OCI-LY7 (cell line): Measurements from ENCODE around the gene GFRA4. TPM values are rescaled to one million over a fixed set of nuclear protein-coding genes. Genes with fewer than 3 reads are reported as not detected.

Experiments
- BruUV-seq: library from RNA; stranded (reverse); fragments of 400-500 nt; replicated peaks from 2 replicates; lab custom pipeline; 2021; lab: Mats Ljungman, UMichigan
- CTCF ChIA-PET: fragments of 300-600 bp; sonication (Branson Sonifier 250); formaldehyde crosslinking; loops from one replicate; lab custom pipeline; 2022; ENCODE audit warnings: antibody characterized with exemption; ENCODE audit not compliant: unreplicated experiment; lab: Charles Lee
- POLR2A ChIA-PET: fragments of 300-600 bp; sonication (Branson Sonifier 250); formaldehyde crosslinking; loops from one replicate; lab custom pipeline; 2022; ENCODE audit warnings: antibody characterized with exemption; lab: Charles Lee
- DNase-seq: peaks from one replicate; pipeline ENCODE4 v3.0.0-alpha.2; 2015; ENCODE audit warnings: low spot score
- H2AFZ ChIP-seq: fragments of 200-600 bp; sonication (generic), shearing (Covaris generic); 2 replicates; pipeline ENCODE4 v1.6.1; 2014; ENCODE audit warnings: mild to moderate bottlenecking, antibody characterized with exemption, low read length, moderate library complexity
- H3K27ac ChIP-seq: fragments of 200-600 bp; sonication (generic); 2 replicates; pipeline ENCODE4 v1.5.1; 2014; ENCODE audit warnings: mixed run types, low read depth, mild to moderate bottlenecking, moderate library complexity, low read length, inconsistent platforms; ENCODE audit not compliant: poor library complexity, severe bottlenecking
- H3K36me3 ChIP-seq: fragments of 200-600 bp; sonication (generic); 2 replicates; pipeline ENCODE4 v1.6.1; 2014; ENCODE audit warnings: mild to moderate bottlenecking, antibody characterized with exemption, low read length, moderate library complexity, mixed read lengths; ENCODE audit not compliant: insufficient read depth
- H3K4me1 ChIP-seq: fragments of 200-600 bp; sonication (generic); 2 replicates; pipeline ENCODE4 v1.5.1; 2014; ENCODE audit warnings: mild to moderate bottlenecking, low read length; ENCODE audit not compliant: insufficient read depth, poor library complexity, severe bottlenecking
- H3K4me2 ChIP-seq: fragments of 200-600 bp; sonication (generic); 2 replicates; pipeline ENCODE4 v1.6.1; 2014; ENCODE audit warnings: mild to moderate bottlenecking, low read length
- H3K4me3 ChIP-seq: fragments of 200-600 bp; sonication (generic); 2 replicates; pipeline ENCODE4 v1.5.1; 2014; ENCODE audit warnings: mild to moderate bottlenecking, low read depth, low read length; ENCODE audit not compliant: poor library complexity, severe bottlenecking
- H3K79me2 ChIP-seq: fragments of 200-600 bp; sonication (generic); 2 replicates; pipeline ENCODE4 v1.6.1; 2016; ENCODE audit warnings: low read depth, mild to moderate bottlenecking, low read length, moderate library complexity, mixed read lengths; ENCODE audit not compliant: insufficient read depth
- H3K9me2 ChIP-seq: fragments of 200-600 bp; sonication (generic); 2 replicates; pipeline ENCODE4 v1.6.1; 2016; ENCODE audit warnings: mild to moderate bottlenecking, low read length, mixed read lengths; ENCODE audit not compliant: insufficient read depth
- H3K9me3 ChIP-seq: fragments of 200-600 bp; sonication (generic); 2 replicates; pipeline ENCODE4 v1.6.1; 2014; ENCODE audit warnings: mild to moderate bottlenecking, mixed run types, low read length, mixed read lengths
- H4K20me1 ChIP-seq: fragments of 200-600 bp; sonication (generic); 2 replicates; pipeline ENCODE4 v1.6.1; 2014; ENCODE audit warnings: mild to moderate bottlenecking, antibody characterized with exemption, low read length, moderate library complexity, mixed read lengths; ENCODE audit not compliant: insufficient read depth
- CTCF ChIP-seq: fragments of 200-600 bp; sonication (generic); conservative IDR thresholded peaks from 2 replicates; pipeline ENCODE4 v1.5.1; 2014; ENCODE audit warnings: mild to moderate bottlenecking, antibody characterized with exemption, low read length, moderate library complexity, mixed read lengths
- EZH2phosphoT487 ChIP-seq: fragments of 200-600 bp; sonication (generic); IDR thresholded peaks from 2 replicates; pipeline ENCODE4 v1.6.1; 2018; ENCODE audit warnings: low read depth, borderline replicate concordance, mild to moderate bottlenecking, mixed run types, antibody characterized with exemption, low read length, moderate library complexity, mixed read lengths
- intact Hi-C: fragments of 100-400 bp; cut with micrococcal nuclease; formaldehyde crosslinking; loops from one replicate; pipeline ENCODE4 v1.10.0; 2022; ENCODE audit not compliant: unreplicated experiment
- total RNA-seq, 2 experiments: library from RNA; depleted of rRNA in 1 of 2; stranded (reverse); fragments of >200 nt in 1 of 2; shearing (Covaris generic) in 1 of 2; gene quantifications; 2 replicates each; pipeline ENCODE4 v1.2.3, GENCODE V29; 2014 to 2022

GFRA4 gene
- total RNA-seq, 2 experiments from 2014 or later: not detected

- no peak overlapping the region for H3K27ac ChIP-seq
- no TSS peak for BruUV-seq
- H3K4me2 ChIP-seq: no peak overlapping the region
- ChIA-PET CTCF (interaction anchor here (0.5 kb wide), 1 partner anchor 64 kb away, joined by 3 read pairs; no protein-coding TSS in a partner anchor), POLR2A (no interaction called here)
- intact Hi-C loops: no loop called here
- H3K4me1 ChIP-seq: no peaks in the 10 kb centered on the region
- H3K4me3 ChIP-seq: no peak overlapping the region
- no peaks in the 10 kb centered on the region for H4K20me1 ChIP-seq
- no peaks in the 10 kb centered on the region for H3K9me3 ChIP-seq
- TF ChIP-seq EZH2phosphoT487: no peak
- TF ChIP-seq CTCF: no peak
- no peaks in the 10 kb centered on the region for H3K79me2 ChIP-seq
- H3K9me2 ChIP-seq: no peaks in the 10 kb centered on the region
- no peaks in the 10 kb centered on the region for H3K36me3 ChIP-seq
- no peak for DNase-seq
- H2AFZ ChIP-seq: no peak overlapping the region
Observed at GRCh38 chr20:3702611-3703391, 39.6 kb upstream of the GFRA4 start.

- no peak for DNase-seq
- no peaks in the 10 kb centered on the region for H3K79me2 ChIP-seq
- H3K4me2 ChIP-seq: no peak overlapping the region
- no peaks in the 10 kb centered on the region for H3K9me2 ChIP-seq
- intact Hi-C loops: no loop called here
- no peak overlapping the region for H2AFZ ChIP-seq
- no peaks in the 10 kb centered on the region for H4K20me1 ChIP-seq
- ChIA-PET CTCF (interaction anchor here (0.7 kb wide), 1 partner anchor 10 kb away, joined by 4 read pairs; no protein-coding TSS in a partner anchor), POLR2A (no interaction called here)
- H3K4me3 ChIP-seq: no peak overlapping the region
- H3K4me1 ChIP-seq: no peaks in the 10 kb centered on the region
- TF ChIP-seq CTCF (no peak), EZH2phosphoT487 (no peak)
- H3K27ac ChIP-seq: no peak overlapping the region
- no peaks in the 10 kb centered on the region for H3K9me3 ChIP-seq
- no TSS peak for BruUV-seq
- H3K36me3 ChIP-seq: no peaks in the 10 kb centered on the region
Observed at GRCh38 chr20:3701061-3701998, 38.1 kb upstream of the GFRA4 start.
